Activated T-cell treated with anti-CD3 and anti-CD28 coated beads for 1 hour (primary cell): ENCODE results near the gene LRP1B.

Source experiments
- DNase-seq: peaks from one replicate; pipeline ENCODE4 v3.0.0-alpha.2; 2020; ENCODE audit warnings: low read depth

The LRP1B gene

DNA sequence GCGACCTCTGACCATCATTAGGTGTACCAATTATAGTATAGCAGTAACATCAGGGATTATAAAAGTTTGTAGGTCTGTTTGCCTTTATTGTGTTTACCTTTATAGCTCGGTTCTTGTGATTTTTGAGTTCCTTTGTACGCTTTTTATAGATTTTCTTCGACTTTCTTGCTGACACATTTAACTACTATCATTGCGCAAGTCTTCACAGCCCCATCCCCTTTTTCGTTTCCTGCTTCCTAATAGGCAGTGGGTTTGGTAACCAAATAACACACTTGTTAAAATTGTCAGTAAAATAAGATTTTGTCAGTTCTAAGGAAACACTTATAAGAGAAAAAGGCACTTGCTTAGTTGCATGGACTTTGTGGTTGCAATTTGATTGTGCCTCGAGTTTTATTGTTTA is 541.5 kb downstream of the LRP1B start:
- DNase-seq = no peak

GRCh38 chr2:141586985-141587384 is 543.8 kb downstream of the LRP1B start:
- DNase-seq = no peak

DNA sequence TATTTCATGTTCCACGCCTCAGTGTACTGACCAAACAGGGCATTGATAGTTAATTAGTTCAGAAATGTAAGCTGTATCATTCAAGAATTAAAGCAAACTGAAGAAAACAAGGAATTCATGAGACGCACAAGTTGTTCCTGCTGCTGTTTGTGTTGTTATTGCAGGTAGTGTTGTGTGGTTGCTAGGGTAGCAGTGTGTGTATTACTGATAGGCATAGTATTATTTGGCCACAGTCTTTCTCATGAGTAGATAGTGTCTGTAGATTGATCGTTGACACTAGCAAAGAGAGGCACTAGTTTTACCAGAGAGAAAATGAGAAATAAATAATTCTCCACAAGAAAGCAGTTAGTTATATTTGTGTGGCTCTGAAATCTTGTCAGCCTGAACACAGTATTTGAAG is 548.6 kb downstream of the LRP1B start:
- no peak for DNase-seq

DNA sequence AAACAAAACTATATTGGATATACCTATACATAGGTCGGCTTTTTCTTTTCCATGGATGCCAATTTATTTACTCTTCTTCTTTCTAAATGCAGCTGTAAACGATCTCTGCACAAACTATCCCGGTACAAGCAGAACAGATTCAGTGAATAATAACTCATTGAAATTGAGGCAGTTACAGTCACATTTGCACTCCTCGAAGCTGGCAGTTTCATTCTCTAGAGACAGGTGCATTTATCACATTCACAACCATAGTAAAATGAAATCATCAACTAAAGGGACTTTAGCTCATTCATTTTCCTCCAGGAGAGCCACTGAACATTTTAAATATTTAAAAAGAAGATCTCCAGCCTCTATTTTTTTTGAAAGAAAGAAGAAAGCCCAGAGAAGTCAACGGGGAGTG is 551.7 kb downstream of the LRP1B start:
- no peak for DNase-seq

- no peak for DNase-seq
Observed at GRCh38 chr2:141570474-141571131, 560.2 kb downstream of the LRP1B start.

GRCh38 chr2:141569941-141570340 is 560.9 kb downstream of the LRP1B start:
- no peak for DNase-seq

- DNase-seq = no peak
Observed at GRCh38 chr2:141565597-141565996, 565.2 kb downstream of the LRP1B start.

DNA sequence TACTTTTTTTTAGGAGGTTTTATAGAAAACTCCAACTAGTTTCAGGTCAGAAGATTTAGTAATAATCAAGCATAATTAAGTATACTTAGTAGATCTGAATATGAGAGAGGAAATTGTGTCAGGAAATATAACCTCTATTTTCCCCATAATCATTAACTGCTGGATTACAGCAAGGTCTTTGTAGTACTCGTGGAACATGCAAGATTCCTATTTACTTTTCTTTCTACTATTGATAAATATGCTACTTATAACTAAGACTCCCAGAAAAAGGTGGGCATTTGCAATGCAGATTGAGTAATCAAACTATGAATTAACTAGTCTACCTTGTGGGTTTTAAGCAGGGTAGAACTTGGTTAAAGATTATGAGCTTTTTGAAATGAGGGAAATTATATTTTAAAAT is 570.1 kb downstream of the LRP1B start:
- DNase-seq = no peak

GRCh38 chr2:141557329-141558095 is 573.3 kb downstream of the LRP1B start:
- no peak for DNase-seq

DNA sequence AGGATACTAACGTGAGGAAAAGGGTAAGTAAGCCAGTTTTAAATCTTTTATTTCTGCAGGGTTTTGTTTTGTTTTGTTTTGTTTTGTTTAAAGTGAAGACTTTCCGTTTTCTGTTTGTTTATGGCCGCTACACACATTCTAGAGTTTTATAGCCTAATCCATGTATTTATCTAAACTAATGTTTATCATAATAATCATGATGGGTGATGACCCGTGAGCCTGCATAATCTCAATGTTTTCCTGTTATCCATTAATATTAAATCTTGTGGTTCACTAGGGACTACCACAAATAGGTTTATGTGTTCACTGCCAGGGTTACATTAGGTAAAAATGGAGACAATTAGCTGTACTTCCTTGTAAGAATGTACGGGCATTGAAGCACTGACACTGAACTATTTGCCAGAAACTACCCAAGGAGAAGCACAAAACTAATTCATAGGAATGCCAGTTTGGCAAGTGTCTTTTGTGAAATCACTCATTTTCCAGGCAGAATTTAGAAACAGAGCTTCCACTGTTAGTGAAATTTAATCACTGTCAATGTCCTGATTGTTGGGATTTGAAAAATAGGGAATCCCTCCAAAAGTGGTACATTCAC is 574.8 kb downstream of the LRP1B start:
- DNase-seq = no peak

DNA sequence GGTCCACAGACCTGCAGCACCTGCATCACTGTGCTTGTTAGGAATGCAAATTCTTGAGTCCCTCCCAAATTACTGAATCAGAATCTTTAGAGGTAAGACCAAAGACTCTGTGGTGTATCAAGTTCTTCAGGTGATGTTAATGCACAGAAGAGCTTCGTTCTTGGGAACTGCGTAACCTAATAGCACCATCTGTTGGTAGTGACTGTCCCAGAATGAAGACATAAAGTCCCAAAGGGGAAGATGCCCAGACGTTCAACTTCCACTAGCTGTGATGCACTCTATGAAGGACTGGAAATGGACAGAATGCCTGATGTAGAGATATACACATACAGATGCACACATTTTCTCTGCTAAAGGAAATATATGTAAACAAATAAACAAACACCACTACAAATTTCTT is 576.0 kb downstream of the LRP1B start:
- DNase-seq = no peak

- no peak for DNase-seq
Observed at GRCh38 chr2:141534666-141535362, 596.0 kb downstream of the LRP1B start.

GRCh38 chr2:141529659-141530058 is 601.2 kb downstream of the LRP1B start:
- no peak for DNase-seq

- no peak for DNase-seq
Observed at GRCh38 chr2:141528990-141529389, 601.8 kb downstream of the LRP1B start.

DNA sequence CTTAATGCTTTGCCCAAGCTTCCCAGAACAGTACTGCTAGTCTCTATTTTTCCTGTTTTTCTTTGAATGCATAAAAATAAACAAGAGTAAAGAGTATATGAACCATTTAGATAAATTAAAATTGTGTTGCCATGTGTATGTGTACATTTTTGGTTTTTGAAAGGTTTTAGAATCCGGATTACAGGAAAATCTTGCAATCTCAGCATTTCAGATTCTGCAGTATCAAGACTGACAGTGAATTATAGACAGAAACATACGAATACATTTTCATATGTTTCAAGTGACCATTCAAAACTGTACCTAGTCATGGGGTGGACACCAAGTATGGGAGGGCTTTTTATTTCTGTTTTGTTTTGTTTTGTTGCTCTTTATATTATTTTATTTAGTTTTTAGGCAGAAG is 604.1 kb downstream of the LRP1B start:
- DNase-seq = no peak

- DNase-seq = no peak
Observed at GRCh38 chr2:141524777-141525176, 606.0 kb downstream of the LRP1B start.

DNA sequence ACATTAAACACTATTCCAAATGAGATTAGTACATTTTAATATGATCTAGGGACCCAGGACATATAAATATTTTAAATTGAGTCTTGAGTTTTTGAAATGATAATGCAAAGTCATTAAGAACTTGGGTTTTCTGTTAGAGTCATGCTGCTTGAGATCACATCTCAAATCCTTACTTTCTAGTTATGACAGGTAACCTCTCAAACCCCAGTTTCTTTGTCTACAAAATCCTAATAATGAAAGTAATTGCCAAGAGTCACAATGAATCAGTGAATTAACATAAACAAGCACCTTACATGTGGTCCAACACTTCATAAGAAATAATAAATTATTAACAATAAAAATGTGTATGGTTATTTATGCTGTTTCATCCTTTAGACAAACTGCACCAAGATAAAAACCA is 607.6 kb downstream of the LRP1B start:
- no peak for DNase-seq

DNA sequence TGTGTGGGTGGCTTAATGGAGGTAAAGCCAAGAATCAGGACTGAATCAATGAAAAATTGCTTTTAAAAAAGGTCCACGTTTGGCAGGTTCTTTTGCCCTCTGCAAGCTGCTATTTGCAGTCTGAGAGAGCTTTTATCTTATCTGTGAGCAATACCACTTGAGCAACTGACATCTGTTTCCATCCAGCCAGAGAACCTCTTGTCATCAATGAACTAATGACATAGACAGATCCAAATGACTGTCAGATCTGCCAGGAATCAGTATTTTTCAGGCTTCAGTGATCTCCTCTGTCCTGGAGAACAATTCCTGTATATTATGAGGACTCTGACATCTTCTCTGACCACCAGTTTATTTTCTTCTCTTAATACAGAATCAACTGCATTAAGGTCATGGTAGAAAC is 608.1 kb downstream of the LRP1B start:
- DNase-seq = no peak

DNA sequence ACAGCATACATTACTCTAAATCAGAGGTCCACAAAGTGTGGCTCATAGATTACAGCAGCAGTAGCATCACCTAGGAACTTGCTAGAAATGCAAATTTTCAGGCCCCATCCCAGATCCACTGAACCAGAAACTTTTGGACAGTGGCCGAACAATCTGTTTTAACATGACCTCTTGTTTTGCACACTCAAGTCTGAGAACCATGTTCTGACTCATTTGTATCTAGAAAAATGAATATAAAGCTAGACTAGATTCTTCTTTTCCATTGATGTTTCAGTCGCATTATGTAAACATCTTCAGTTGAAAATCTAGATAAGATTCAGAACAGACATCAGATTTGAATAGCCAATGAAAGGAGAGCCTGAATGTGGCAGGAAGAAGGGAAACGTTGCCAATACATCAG is 608.8 kb downstream of the LRP1B start:
- DNase-seq = no peak

DNA sequence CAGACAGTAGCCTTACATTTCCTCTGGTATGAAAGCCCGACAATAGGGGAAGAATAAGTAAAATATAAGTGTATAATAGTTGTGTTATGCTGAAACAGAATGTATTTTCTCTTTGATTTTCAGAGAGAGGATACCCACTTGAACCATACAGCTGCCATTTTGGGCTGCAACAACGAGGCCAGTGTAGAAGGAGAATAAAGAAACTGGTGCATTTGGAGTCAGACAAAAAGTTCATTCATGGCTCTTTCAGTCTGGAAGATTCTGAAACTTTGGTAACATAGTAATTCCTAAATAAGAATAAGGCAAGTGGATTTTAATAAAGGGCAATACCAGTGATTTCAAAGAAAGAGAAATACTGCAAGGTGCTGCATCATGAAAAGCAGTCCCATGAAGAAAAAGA is 610.9 kb downstream of the LRP1B start:
- no peak for DNase-seq

DNA sequence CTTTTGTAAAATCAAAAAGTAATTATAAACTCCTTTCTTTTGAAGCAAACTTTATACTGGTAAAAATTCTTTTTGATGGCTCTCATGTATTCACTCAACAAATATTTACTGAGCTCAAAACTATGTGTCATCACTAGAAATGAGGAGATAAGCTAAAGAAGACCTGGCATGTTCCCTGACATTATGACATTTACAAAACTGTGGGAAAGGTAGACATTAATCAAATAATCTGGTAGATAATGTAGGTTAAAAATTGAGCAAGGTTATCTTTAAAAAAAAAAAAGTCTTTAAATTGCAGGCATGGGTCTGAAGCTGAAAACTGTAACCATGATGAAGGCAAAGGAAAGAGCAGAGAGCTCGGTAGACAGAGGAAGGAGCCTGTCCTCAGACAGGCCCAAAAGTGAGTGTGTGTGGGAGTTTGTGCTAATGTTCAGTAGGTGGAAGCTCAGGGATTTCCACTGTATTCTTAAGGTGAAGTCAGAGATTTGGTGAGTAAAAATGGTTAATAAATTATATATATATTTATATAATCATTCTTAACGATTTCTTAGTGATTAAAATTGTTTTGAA is 612.9 kb downstream of the LRP1B start:
- DNase-seq = no peak

DNA sequence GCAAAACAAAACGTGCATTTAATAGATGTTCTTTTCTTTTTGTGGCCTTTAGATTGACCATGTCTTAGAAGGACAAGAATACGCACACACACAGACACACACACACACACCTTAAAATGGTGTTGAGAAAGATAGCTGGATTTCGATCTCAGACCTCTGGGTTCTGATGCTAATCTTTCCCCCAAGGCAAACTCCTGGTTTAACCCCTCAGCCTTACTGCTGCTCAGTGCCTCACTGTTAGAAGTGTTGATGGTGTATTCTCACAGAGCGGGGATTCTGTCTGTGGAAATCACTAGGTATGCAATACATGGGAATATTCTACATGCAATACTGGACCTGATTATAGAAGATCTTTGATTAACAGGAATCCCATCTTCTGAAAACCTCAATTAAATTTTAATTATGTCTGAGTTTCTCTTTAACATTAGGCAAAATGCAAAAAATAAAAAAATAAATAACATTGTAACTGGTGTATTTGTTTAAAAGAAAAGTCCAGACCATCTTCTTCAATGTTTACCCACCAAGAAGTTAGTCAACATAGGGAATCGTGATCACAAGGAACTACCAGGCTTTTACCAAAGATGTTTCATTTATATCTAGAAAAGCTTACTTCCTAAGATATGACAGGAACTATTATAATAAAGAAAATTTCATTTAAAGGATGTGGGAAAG is 613.5 kb downstream of the LRP1B start:
- no peak for DNase-seq
